ENCODE results near the gene EME2.

DNA sequence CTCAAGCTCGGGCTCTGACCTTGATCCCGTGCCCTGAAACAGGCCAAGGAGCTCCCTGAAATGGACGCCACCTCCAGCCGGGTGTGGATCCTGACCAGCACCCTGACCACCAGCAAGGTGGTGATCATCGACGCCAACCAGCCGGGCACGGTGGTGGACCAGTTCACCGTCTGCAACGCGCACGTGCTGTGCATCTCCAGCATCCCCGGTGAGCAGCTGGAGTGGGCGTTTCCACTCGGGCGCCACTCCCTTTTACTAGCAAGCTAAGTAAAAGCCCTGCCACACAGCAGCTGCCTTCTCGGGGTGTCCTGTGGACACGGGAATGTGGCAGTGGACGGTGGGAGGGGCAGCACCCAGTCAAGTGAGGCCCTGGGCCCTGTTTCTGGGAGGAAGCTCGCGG is 7.6 kb upstream of the EME2 start:
- TF ChIP-seq, protein P1, sequence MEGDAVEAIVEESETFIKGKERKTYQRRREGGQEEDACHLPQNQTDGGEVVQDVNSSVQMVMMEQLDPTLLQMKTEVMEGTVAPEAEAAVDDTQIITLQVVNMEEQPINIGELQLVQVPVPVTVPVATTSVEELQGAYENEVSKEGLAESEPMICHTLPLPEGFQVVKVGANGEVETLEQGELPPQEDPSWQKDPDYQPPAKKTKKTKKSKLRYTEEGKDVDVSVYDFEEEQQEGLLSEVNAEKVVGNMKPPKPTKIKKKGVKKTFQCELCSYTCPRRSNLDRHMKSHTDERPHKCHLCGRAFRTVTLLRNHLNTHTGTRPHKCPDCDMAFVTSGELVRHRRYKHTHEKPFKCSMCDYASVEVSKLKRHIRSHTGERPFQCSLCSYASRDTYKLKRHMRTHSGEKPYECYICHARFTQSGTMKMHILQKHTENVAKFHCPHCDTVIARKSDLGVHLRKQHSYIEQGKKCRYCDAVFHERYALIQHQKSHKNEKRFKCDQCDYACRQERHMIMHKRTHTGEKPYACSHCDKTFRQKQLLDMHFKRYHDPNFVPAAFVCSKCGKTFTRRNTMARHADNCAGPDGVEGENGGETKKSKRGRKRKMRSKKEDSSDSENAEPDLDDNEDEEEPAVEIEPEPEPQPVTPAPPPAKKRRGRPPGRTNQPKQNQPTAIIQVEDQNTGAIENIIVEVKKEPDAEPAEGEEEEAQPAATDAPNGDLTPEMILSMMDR (IDR thresholded peaks at IDR 0.05), result no peak
- TF ChIP-seq POLR2A (IDR thresholded peaks at IDR 0.05; ENCODE audit: low read depth) (no peak), POLR2AphosphoS5 (IDR thresholded peaks at IDR 0.05) (no peak)
